Neural cell (in vitro differentiated cells): Measurements from ENCODE around the gene ANKIB1. TPM values are rescaled to one million over a fixed set of nuclear protein-coding genes. Genes with fewer than 3 reads are reported as not detected.

ENCODE experiments used
- H2AFZ ChIP-seq: fragments of 200-600, 300-800 bp; sonication (generic), shearing (Covaris generic); 2 replicates; pipeline ENCODE4 v1.6.0; 2014; ENCODE audit warnings: low read depth, mild to moderate bottlenecking, antibody characterized with exemption, low read length, moderate library complexity
- H3F3A ChIP-seq: fragments of 200-600 bp; shearing (Covaris generic); 2 replicates; pipeline ENCODE4 v1.6.1; 2016; ENCODE audit warnings: mild to moderate bottlenecking, moderate library complexity, mixed read lengths, antibody characterized with exemption, low read length; ENCODE audit not compliant: insufficient read depth, poor library complexity, severe bottlenecking
- H3K27ac ChIP-seq: fragments of 200-600, 300-800 bp; sonication (generic), shearing (Covaris generic); 2 replicates; pipeline ENCODE4 v1.5.1; 2014; ENCODE audit warnings: mild to moderate bottlenecking, low read length, moderate library complexity
- H3K27me3 ChIP-seq: fragments of 300-800, 200-600 bp; sonication (generic), shearing (Covaris generic); 2 replicates; pipeline ENCODE4 v1.6.0; 2014; ENCODE audit warnings: mild to moderate bottlenecking, low read depth, low read length, moderate library complexity; ENCODE audit not compliant: insufficient read depth
- H3K36me3 ChIP-seq: fragments of 300-800, 200-600 bp; sonication (generic), shearing (Covaris generic); 2 replicates; pipeline ENCODE4 v1.5.1; 2014; ENCODE audit warnings: mild to moderate bottlenecking, antibody characterized with exemption, low read length, moderate library complexity; ENCODE audit not compliant: insufficient read depth
- H3K4me2 ChIP-seq: fragments of 300-800, 200-600 bp; sonication (generic), shearing (Covaris generic); 2 replicates; pipeline ENCODE4 v1.6.0; 2014; ENCODE audit warnings: mild to moderate bottlenecking, low read length
- H3K4me3 ChIP-seq: fragments of 300-800, 200-600 bp; sonication (generic), shearing (Covaris generic); 2 replicates; pipeline ENCODE4 v1.5.1; 2014; ENCODE audit warnings: mild to moderate bottlenecking, low read length, moderate library complexity
- H3K79me2 ChIP-seq: fragments of 200-600 bp; shearing (Covaris generic); replicated peaks from 2 replicates; pipeline ENCODE4 v1.6.0; 2014; ENCODE audit warnings: mild to moderate bottlenecking, low read length, moderate library complexity; ENCODE audit not compliant: insufficient read depth
- H3K9ac ChIP-seq: fragments of 300-800, 200-600 bp; sonication (generic), shearing (Covaris generic); 2 replicates; pipeline ENCODE4 v1.6.1; 2016; ENCODE audit warnings: mild to moderate bottlenecking, low read length, mixed read lengths
- H3K9me2 ChIP-seq: fragments of 200-600 bp; shearing (Covaris generic); 2 replicates; pipeline ENCODE4 v1.6.1; 2016; ENCODE audit warnings: mild to moderate bottlenecking, low read length, mixed read lengths; ENCODE audit not compliant: insufficient read depth
- H3K9me3 ChIP-seq: fragments of 200-600, 300-800 bp; sonication (generic), shearing (Covaris generic); 2 replicates; pipeline ENCODE4 v1.6.1; 2016; ENCODE audit warnings: mild to moderate bottlenecking, mixed run types, low read length, moderate library complexity, mixed read lengths
- H4K20me1 ChIP-seq: fragments of 200-600 bp; shearing (Covaris generic); 2 replicates; pipeline ENCODE4 v1.6.1; 2016; ENCODE audit warnings: mild to moderate bottlenecking, mixed run types; ENCODE audit not compliant: insufficient read depth
- EP300 ChIP-seq: fragments of 450-650 bp; conservative IDR thresholded peaks from 2 replicates; pipeline ENCODE4 v1.6.1; 2014; ENCODE audit warnings: antibody characterized with exemption, mild to moderate bottlenecking, moderate library complexity; ENCODE audit not compliant: poor library complexity, severe bottlenecking
- EZH2 ChIP-seq: fragments of 200-600, 300-800 bp; shearing (Covaris generic), sonication (generic); IDR thresholded peaks from 2 replicates; pipeline ENCODE4 v1.6.1; 2014; ENCODE audit warnings: antibody characterized with exemption, low read length, borderline replicate concordance, mild to moderate bottlenecking; ENCODE audit not compliant: insufficient read depth, poor library complexity, severe bottlenecking
- MXI1 ChIP-seq: fragments of 450-650 bp; conservative IDR thresholded peaks from 2 replicates; pipeline ENCODE4 v1.6.1; 2014; ENCODE audit warnings: antibody characterized with exemption, mild to moderate bottlenecking; ENCODE audit not compliant: poor library complexity, severe bottlenecking
- POLR2AphosphoS5 ChIP-seq: IDR thresholded peaks from 2 replicates; pipeline ENCODE4 v1.6.1; 2012
- RAD21 ChIP-seq: fragments of 450-650 bp; conservative IDR thresholded peaks from 2 replicates; pipeline ENCODE4 v1.6.1; 2014; ENCODE audit warnings: antibody characterized with exemption, mild to moderate bottlenecking, moderate library complexity
- SMC3 ChIP-seq: fragments of 450-650 bp; conservative IDR thresholded peaks from 2 replicates; pipeline ENCODE4 v1.6.1; 2014; ENCODE audit warnings: antibody characterized with exemption, mild to moderate bottlenecking, moderate library complexity; ENCODE audit not compliant: poor library complexity
- TAF1 ChIP-seq: IDR thresholded peaks from 2 replicates; pipeline ENCODE4 v1.6.1; 2012; ENCODE audit warnings: low read depth
- polyA plus RNA-seq: library from polyadenylated mRNA; depleted of rRNA; stranded (reverse); fragments of >200 nt; gene quantifications from 2 replicates; pipeline ENCODE4 v1.2.3, GENCODE V29; 2014
- TF ChIP-seq, protein P1 (sequence below): fragments of 450-650 bp; IDR thresholded peaks from 2 replicates; pipeline ENCODE4 v1.5.1; 2014; ENCODE audit warnings: antibody characterized with exemption, mild to moderate bottlenecking, moderate library complexity; ENCODE audit not compliant: poor library complexity, severe bottlenecking
- TF ChIP-seq, protein P2 (sequence below): IDR thresholded peaks from 2 replicates; pipeline ENCODE4 v1.6.1; 2012; ENCODE audit warnings: borderline replicate concordance

Gene ANKIB1
- polyA plus RNA-seq, 1 donor from 2014 or later = 83.0 TPM

DNA sequence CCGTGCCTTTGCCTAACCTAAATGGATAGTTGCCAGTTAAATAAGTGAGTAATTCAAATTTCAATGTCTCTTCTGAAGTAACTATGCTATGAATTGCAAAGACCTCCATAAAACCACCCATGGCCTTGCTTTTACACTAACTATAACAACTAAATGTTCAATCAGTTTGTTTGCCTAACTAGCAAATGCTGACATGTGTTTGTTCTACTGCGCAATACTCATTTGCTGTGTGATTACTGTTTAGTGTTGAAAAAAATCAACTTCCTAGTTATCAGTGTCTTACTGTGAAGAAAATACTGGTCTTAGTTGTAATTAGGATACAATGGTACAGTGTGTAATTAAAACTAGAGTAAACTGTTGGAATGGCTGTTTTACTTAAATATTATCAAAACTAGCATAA, 154.2 kb downstream of the ANKIB1 start:
- Histone ChIP-seq H3K27me3 (no peaks in the 10 kb centered on the region), H3K9ac (no peak overlapping the region), H3K9me2 (no peaks in the 10 kb centered on the region), H3K79me2 (no peaks in the 10 kb centered on the region), H3F3A (no peaks in the 10 kb centered on the region), H3K4me3 (no peak overlapping the region), H3K9me3 (no peaks in the 10 kb centered on the region), H3K36me3 (peaks cover 6% of the 10 kb centered on the region), H3K27ac (no peak overlapping the region), H4K20me1 (no peaks in the 10 kb centered on the region), H3K4me2 (no peak overlapping the region), H2AFZ (no peak overlapping the region)
- no peak for TF ChIP-seq MXI1
- TF ChIP-seq POLR2AphosphoS5 = no peak
- no peak for TF ChIP-seq EZH2
- TF ChIP-seq TAF1 = no peak
- TF ChIP-seq, protein P1, sequence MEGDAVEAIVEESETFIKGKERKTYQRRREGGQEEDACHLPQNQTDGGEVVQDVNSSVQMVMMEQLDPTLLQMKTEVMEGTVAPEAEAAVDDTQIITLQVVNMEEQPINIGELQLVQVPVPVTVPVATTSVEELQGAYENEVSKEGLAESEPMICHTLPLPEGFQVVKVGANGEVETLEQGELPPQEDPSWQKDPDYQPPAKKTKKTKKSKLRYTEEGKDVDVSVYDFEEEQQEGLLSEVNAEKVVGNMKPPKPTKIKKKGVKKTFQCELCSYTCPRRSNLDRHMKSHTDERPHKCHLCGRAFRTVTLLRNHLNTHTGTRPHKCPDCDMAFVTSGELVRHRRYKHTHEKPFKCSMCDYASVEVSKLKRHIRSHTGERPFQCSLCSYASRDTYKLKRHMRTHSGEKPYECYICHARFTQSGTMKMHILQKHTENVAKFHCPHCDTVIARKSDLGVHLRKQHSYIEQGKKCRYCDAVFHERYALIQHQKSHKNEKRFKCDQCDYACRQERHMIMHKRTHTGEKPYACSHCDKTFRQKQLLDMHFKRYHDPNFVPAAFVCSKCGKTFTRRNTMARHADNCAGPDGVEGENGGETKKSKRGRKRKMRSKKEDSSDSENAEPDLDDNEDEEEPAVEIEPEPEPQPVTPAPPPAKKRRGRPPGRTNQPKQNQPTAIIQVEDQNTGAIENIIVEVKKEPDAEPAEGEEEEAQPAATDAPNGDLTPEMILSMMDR = no peak
- no peak for TF ChIP-seq RAD21
- no peak for TF ChIP-seq EP300
- no peak for TF ChIP-seq SMC3
- TF ChIP-seq, protein P2, sequence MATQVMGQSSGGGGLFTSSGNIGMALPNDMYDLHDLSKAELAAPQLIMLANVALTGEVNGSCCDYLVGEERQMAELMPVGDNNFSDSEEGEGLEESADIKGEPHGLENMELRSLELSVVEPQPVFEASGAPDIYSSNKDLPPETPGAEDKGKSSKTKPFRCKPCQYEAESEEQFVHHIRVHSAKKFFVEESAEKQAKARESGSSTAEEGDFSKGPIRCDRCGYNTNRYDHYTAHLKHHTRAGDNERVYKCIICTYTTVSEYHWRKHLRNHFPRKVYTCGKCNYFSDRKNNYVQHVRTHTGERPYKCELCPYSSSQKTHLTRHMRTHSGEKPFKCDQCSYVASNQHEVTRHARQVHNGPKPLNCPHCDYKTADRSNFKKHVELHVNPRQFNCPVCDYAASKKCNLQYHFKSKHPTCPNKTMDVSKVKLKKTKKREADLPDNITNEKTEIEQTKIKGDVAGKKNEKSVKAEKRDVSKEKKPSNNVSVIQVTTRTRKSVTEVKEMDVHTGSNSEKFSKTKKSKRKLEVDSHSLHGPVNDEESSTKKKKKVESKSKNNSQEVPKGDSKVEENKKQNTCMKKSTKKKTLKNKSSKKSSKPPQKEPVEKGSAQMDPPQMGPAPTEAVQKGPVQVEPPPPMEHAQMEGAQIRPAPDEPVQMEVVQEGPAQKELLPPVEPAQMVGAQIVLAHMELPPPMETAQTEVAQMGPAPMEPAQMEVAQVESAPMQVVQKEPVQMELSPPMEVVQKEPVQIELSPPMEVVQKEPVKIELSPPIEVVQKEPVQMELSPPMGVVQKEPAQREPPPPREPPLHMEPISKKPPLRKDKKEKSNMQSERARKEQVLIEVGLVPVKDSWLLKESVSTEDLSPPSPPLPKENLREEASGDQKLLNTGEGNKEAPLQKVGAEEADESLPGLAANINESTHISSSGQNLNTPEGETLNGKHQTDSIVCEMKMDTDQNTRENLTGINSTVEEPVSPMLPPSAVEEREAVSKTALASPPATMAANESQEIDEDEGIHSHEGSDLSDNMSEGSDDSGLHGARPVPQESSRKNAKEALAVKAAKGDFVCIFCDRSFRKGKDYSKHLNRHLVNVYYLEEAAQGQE = no peak

DNA sequence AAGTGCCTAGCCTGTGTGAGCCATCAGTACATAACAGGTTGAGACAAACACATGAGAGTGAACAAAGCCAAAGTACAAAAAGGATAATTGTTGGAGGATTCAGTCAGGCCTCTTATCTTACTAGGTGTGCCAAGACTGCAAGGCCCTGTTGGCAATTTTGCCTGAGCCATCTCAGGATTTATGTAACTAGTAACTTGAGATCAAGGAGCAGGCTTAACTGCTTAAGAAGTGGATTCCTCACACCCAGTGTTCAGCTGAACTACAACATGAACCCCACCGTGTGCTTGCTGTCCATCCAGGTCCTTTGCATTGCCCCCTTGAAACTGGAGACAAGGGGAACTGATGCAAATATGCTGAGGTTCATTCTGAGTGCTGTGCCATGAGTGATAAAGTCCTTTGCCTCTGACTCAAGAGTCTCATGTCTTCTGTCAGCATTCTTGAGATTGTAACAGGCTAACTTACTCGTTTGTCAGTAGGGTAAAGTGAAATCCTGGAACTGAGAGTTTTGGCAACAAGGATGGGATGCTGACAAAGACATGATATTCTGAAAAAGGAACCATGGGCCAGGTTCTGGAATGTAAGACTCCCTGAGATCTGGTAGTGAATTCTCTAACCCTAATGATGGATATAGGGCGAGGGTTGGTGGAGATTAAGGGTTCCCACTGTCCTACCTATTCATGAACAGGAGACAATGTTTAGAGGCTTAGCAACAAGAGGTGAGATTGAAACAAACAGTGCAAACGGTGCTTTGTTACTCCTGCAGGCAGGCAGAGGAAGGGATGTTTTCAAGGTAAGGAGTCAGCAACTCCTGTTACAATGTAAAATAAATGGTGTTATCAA, 157.4 kb downstream of the ANKIB1 start:
- Histone ChIP-seq H3K9me3 (no peaks in the 10 kb centered on the region), H3K27me3 (no peaks in the 10 kb centered on the region), H3K4me3 (no peak overlapping the region), H3K36me3 (peaks cover 6% of the 10 kb centered on the region), H3K9me2 (no peaks in the 10 kb centered on the region), H3K79me2 (no peaks in the 10 kb centered on the region), H3F3A (no peaks in the 10 kb centered on the region), H3K27ac (no peak overlapping the region), H4K20me1 (no peaks in the 10 kb centered on the region), H3K9ac (no peak overlapping the region), H3K4me2 (no peak overlapping the region), H2AFZ (no peak overlapping the region)
- TF ChIP-seq EZH2 (no peak), SMC3 (no peak), POLR2AphosphoS5 (no peak), MXI1 (no peak), EP300 (no peak), TAF1 (no peak), RAD21 (no peak)
- TF ChIP-seq, protein P1 = no peak
- TF ChIP-seq, protein P2 = no peak
